Smooth muscle cell (in vitro differentiated cells): Measurements from ENCODE around the gene PLA2G4C. TPM values are rescaled to one million over a fixed set of nuclear protein-coding genes. Genes with fewer than 3 reads are reported as not detected.

ENCODE experiments used
- DNase-seq: peaks from one replicate; lab custom pipeline; 2025; ENCODE audit not compliant: unreplicated experiment; lab: John Stamatoyannopoulos, UW
- H2AFZ ChIP-seq: fragments of 200-600 bp; sonication (generic); 2 replicates; pipeline ENCODE4 v1.6.0; 2016; ENCODE audit warnings: antibody characterized with exemption, low read depth, mild to moderate bottlenecking
- H3F3A ChIP-seq: fragments of 200-600 bp; sonication (generic); 2 replicates; pipeline ENCODE4 v1.6.0; 2017; ENCODE audit warnings: antibody characterized with exemption, low read depth
- H3K27ac ChIP-seq: fragments of 200-600 bp; sonication (generic); 2 replicates; pipeline ENCODE4 v1.5.1; 2016; ENCODE audit warnings: low read depth, mild to moderate bottlenecking
- H3K27me3 ChIP-seq: fragments of 200-600 bp; sonication (generic); 2 replicates; pipeline ENCODE4 v1.6.1; 2016; ENCODE audit warnings: low read depth, mild to moderate bottlenecking
- H3K36me3 ChIP-seq: fragments of 200-600 bp; sonication (generic); 2 replicates; pipeline ENCODE4 v1.5.1; 2016; ENCODE audit warnings: low read depth
- H3K4me1 ChIP-seq: fragments of 200-600 bp; sonication (generic); 2 replicates; pipeline ENCODE4 v1.5.1; 2016; ENCODE audit warnings: low read depth
- H3K4me2 ChIP-seq: fragments of 200-600 bp; sonication (generic); 2 replicates; pipeline ENCODE4 v1.6.0; 2016; ENCODE audit warnings: mild to moderate bottlenecking
- H3K4me3 ChIP-seq: fragments of 200-600 bp; sonication (generic); 2 replicates; pipeline ENCODE4 v1.5.1; 2016; ENCODE audit warnings: mild to moderate bottlenecking
- H3K79me2 ChIP-seq: fragments of 200-600 bp; sonication (generic); 2 replicates; pipeline ENCODE4 v1.6.0; 2016; ENCODE audit warnings: low read depth, mild to moderate bottlenecking
- H3K9ac ChIP-seq: fragments of 200-600 bp; sonication (generic); 2 replicates; pipeline ENCODE4 v1.6.0; 2016; ENCODE audit warnings: low read depth
- H3K9me3 ChIP-seq: fragments of 200-600 bp; sonication (generic); replicated peaks from 2 replicates; pipeline ENCODE4 v1.5.1; 2016; ENCODE audit warnings: low read depth
- H4K20me1 ChIP-seq: fragments of 200-600 bp; sonication (generic); 2 replicates; pipeline ENCODE4 v1.6.0; 2016; ENCODE audit warnings: low read depth
- CTCF ChIP-seq: fragments of 200-600 bp; sonication (generic); IDR thresholded peaks from 2 replicates; pipeline ENCODE4 v1.5.1; 2017; ENCODE audit warnings: borderline replicate concordance, mild to moderate bottlenecking, antibody characterized with exemption; ENCODE audit not compliant: insufficient read depth, poor library complexity, severe bottlenecking
- WGBS: methylation state at CpG from one replicate; pipeline ENCODE4 v1.1.7; 2016; ENCODE audit warnings: low lambda C conversion rate; 5-methylcytosine and 5-hydroxymethylcytosine counted together
- polyA plus RNA-seq: library from polyadenylated mRNA; unstranded; fragments of >200 nt; fragmentation: Nextera tagmentation; extraction: Ambion mirVana; gene quantifications from 2 replicates; pipeline ENCODE4 v1.2.1, GENCODE V29; 2016
- total RNA-seq: library from RNA; depleted of rRNA; stranded (reverse); fragments of >200 nt; gene quantifications from 2 replicates; pipeline ENCODE4 v1.2.3, GENCODE V29; 2014

PLA2G4C gene
- total and polyA plus RNA-seq, 2 experiments from 2014 or later: 0.63 to 1.7 TPM

- no peak overlapping the region for H2AFZ ChIP-seq
- H3K4me3 ChIP-seq: no peak overlapping the region
- DNase-seq: no peak
- H3K79me2 ChIP-seq: no peaks in the 10 kb centered on the region
- no peaks in the 10 kb centered on the region for H3K36me3 ChIP-seq
- H3F3A ChIP-seq: no peaks in the 10 kb centered on the region
- no peaks in the 10 kb centered on the region for H3K4me1 ChIP-seq
- H4K20me1 ChIP-seq: no peaks in the 10 kb centered on the region
- no peak for TF ChIP-seq CTCF
- 91% methylated on average over 2 of the region's 2 CpGs for WGBS
- no peaks in the 10 kb centered on the region for H3K9me3 ChIP-seq
- H3K4me2 ChIP-seq: no peak overlapping the region
- no peak overlapping the region for H3K9ac ChIP-seq
- no peak overlapping the region for H3K27ac ChIP-seq
- no peaks in the 10 kb centered on the region for H3K27me3 ChIP-seq
These were observed 41.2 kb downstream of the PLA2G4C start for GRCh38 chr19:48069435-48069834.

- no peaks in the 10 kb centered on the region for H3F3A ChIP-seq
- no peak overlapping the region for H3K27ac ChIP-seq
- H4K20me1 ChIP-seq: no peaks in the 10 kb centered on the region
- no peak overlapping the region for H3K4me2 ChIP-seq
- no peak overlapping the region for H2AFZ ChIP-seq
- TF ChIP-seq CTCF: no peak
- no peaks in the 10 kb centered on the region for H3K27me3 ChIP-seq
- no peak for DNase-seq
- no peaks in the 10 kb centered on the region for H3K9me3 ChIP-seq
- no peaks in the 10 kb centered on the region for H3K79me2 ChIP-seq
- no peaks in the 10 kb centered on the region for H3K36me3 ChIP-seq
- H3K4me3 ChIP-seq: no peak overlapping the region
- 33% methylated on average over 2 of the region's 2 CpGs for WGBS
- H3K9ac ChIP-seq: no peak overlapping the region
- H3K4me1 ChIP-seq: no peaks in the 10 kb centered on the region
These were observed 46.1 kb downstream of the PLA2G4C start for GRCh38 chr19:48064509-48064908.

- Histone ChIP-seq H3F3A (no peaks in the 10 kb centered on the region), H3K27me3 (no peaks in the 10 kb centered on the region), H2AFZ (no peak overlapping the region), H3K9ac (no peak overlapping the region), H3K27ac (no peak overlapping the region), H3K9me3 (no peaks in the 10 kb centered on the region), H3K4me3 (no peak overlapping the region), H3K36me3 (no peaks in the 10 kb centered on the region), H3K79me2 (no peaks in the 10 kb centered on the region), H4K20me1 (no peaks in the 10 kb centered on the region), H3K4me1 (no peaks in the 10 kb centered on the region), H3K4me2 (no peak overlapping the region)
- 83% methylated on average over 30 of the region's 37 CpGs for WGBS
- DNase-seq: no peak
- TF ChIP-seq CTCF: no peak
These were observed 48.9 kb downstream of the PLA2G4C start for GRCh38 chr19:48061401-48062344.
